ENCODE measurements around the gene TIMM17B. TPM values are rescaled to one million over a fixed set of nuclear protein-coding genes. Genes with fewer than 3 reads are reported as not detected.

TIMM17B gene
- polyA plus RNA-seq, 2 of the 4 experiments (the other 2 are of a cell fraction) = 68.9 to 76.9 TPM

DNA sequence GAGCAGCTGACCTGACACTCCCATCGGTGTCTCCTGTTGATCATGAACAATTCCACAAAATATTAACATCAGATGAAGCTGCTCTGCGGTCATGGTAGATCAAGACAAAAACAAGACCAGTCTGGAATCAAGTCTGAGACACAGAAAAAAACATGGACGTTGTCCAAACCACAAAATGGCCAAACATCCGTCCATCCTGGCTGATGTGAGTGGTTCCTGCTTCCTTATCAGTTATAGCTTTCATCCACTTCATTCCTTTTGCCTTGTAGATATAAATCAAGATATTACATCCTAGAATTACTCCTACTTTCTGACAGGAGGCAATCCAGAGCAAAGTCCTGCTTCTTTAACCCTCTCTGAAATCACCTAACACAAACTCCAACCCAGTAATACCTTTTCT lies 33.4 kb downstream of the TIMM17B start:
- ATAC-seq (no peak), FAIRE-seq (no peak), DNase-seq (ENCODE audit: low read depth in 1 of 2, low spot score in 1 of 2) (no peak)
- Histone ChIP-seq H3K4me2 (no peak overlapping the region), H3K9me3 (no peaks in the 10 kb centered on the region), H3K4me1 (peaks cover 17% of the 10 kb centered on the region), H3K4me3 (no peak overlapping the region), H3K27ac (peak overlapping the region in 1 of 2 experiments; percentile 18; a peak in 2 of 6 replicates)
- TF ChIP-seq KDM5A (IDR thresholded peaks at IDR 0.05) (no peak), JUN (IDR thresholded peaks at IDR 0.05) (no peak), PHF8 (IDR thresholded peaks at IDR 0.05; ENCODE audit: borderline replicate concordance, low read depth) (no peak), NR3C1 (IDR thresholded peaks at IDR 0.05) (no peak), FOSL2 (IDR thresholded peaks at IDR 0.05) (no peak), FOSL2 (CRISPR knock-in tag; IDR thresholded peaks at IDR 0.05) (no peak), USF2 (IDR thresholded peaks at IDR 0.05) (no peak), NPAS2 (CRISPR knock-in tag; IDR thresholded peaks at IDR 0.05; ENCODE audit: borderline replicate concordance) (no peak), HEYL (CRISPR knock-in tag; IDR thresholded peaks at IDR 0.05) (no peak), SMC3 (IDR thresholded peaks at IDR 0.05) (no peak), SREBF2 (IDR thresholded peaks at IDR 0.05) (no peak), ZC3H11A (IDR thresholded peaks at IDR 0.05) (no peak), ELK1 (IDR thresholded peaks at IDR 0.05; ENCODE audit: low read depth, low read length) (no peak)
- TF ChIP-seq, protein P1, sequence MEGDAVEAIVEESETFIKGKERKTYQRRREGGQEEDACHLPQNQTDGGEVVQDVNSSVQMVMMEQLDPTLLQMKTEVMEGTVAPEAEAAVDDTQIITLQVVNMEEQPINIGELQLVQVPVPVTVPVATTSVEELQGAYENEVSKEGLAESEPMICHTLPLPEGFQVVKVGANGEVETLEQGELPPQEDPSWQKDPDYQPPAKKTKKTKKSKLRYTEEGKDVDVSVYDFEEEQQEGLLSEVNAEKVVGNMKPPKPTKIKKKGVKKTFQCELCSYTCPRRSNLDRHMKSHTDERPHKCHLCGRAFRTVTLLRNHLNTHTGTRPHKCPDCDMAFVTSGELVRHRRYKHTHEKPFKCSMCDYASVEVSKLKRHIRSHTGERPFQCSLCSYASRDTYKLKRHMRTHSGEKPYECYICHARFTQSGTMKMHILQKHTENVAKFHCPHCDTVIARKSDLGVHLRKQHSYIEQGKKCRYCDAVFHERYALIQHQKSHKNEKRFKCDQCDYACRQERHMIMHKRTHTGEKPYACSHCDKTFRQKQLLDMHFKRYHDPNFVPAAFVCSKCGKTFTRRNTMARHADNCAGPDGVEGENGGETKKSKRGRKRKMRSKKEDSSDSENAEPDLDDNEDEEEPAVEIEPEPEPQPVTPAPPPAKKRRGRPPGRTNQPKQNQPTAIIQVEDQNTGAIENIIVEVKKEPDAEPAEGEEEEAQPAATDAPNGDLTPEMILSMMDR (IDR thresholded peaks at IDR 0.05) = no peak
- ChIA-PET POLR2A (interaction anchor here (0.7 to 1.5 kb wide), 2 partner anchors 27 to 33 kb away, joined by 4 to 8 read pairs; partner anchors contain the start of genes PQBP1 and TIMM17B), CTCF (interaction anchor here (0.6 to 1.0 kb wide), 5 partner anchors 16 to 40 kb away, joined by 3 to 4 read pairs (median 3); no protein-coding TSS in a partner anchor)
- 29% methylated on average over 4 of the region's 4 CpGs for WGBS (ENCODE audit: missing lambda C conversion rate)

DNA sequence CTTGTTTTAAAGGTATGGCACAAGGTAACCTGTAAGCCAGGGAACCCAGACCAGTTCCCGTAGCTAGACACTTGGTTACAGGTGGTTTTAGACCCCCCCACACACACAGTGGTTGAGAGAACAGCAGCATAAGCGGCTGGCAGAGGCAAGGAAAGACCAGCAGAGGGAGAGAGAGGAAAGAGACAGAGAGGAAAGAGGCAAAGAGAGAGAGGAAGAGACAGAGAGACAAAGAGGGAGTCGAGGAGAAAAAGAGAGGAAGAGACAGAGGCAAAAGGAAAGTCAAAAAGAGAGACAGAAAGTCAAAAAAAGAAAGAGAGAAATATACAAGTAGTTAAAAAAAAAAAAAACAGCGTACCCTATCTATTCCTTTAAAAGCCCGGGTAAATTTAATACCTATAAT lies 42.7 kb downstream of the TIMM17B start:
- Histone ChIP-seq H3K4me1 (no peaks in the 10 kb centered on the region), H3K27ac (no peak overlapping the region), H3K4me2 (peak overlapping the region; percentile 32; the same call in 1 of the 3 replicates), H3K4me3 (no peak overlapping the region), H3K9me3 (no peaks in the 10 kb centered on the region)
- no peak for FAIRE-seq
- ChIA-PET POLR2A (no interaction called here), CTCF (interaction anchor here (0.6 to 1.4 kb wide), 2 partner anchors 12 to 91 kb away, joined by 3 read pairs; no protein-coding TSS in a partner anchor)
- ATAC-seq = 0 out of 6 replicates have a peak, but pooled peaks of 1 of the 2 experiments have one; percentile 23
- WGBS (ENCODE audit: missing lambda C conversion rate) = 22% methylated on average over 5 of the region's 5 CpGs
- peak in 1 of 2 experiments; percentile 29 for DNase-seq (ENCODE audit: low read depth in 1 of 2, low spot score in 1 of 2)
- TF ChIP-seq EP300 (IDR thresholded peaks at IDR 0.05) = no peak
- peak; percentile 34 for TF ChIP-seq SMC3 (IDR thresholded peaks at IDR 0.05)
- no peak for TF ChIP-seq TFCP2L1 (CRISPR knock-in tag; IDR thresholded peaks at IDR 0.05)
- no peak for TF ChIP-seq RCOR1 (IDR thresholded peaks at IDR 0.05; ENCODE audit: low read depth, low read length)
- TF ChIP-seq KDM1A (IDR thresholded peaks at IDR 0.05; ENCODE audit: low read depth) = no peak
- TF ChIP-seq BCL3 (IDR thresholded peaks at IDR 0.05) = no peak
- TF ChIP-seq HEYL (CRISPR knock-in tag; IDR thresholded peaks at IDR 0.05) = no peak
- no peak for TF ChIP-seq USF2 (IDR thresholded peaks at IDR 0.05)
- TF ChIP-seq NR3C1 (IDR thresholded peaks at IDR 0.05) = no peak
- no peak for TF ChIP-seq TP53 (CRISPR knock-in tag; IDR thresholded peaks at IDR 0.05)
- TF ChIP-seq ZNF302 (CRISPR knock-in tag; IDR thresholded peaks at IDR 0.05) = no peak
- TF ChIP-seq, protein P2, sequence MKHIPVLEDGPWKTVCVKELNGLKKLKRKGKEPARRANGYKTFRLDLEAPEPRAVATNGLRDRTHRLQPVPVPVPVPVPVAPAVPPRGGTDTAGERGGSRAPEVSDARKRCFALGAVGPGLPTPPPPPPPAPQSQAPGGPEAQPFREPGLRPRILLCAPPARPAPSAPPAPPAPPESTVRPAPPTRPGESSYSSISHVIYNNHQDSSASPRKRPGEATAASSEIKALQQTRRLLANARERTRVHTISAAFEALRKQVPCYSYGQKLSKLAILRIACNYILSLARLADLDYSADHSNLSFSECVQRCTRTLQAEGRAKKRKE (CRISPR knock-in tag; IDR thresholded peaks at IDR 0.05; ENCODE audit: low read depth) = no peak
- TF ChIP-seq POLR2AphosphoS2 (conservative IDR thresholded peaks at IDR 0.05; ENCODE audit: low read length) = no peak
- TF ChIP-seq NFE2L2 (conservative IDR thresholded peaks at IDR 0.05; ENCODE audit: low read length) = no peak
- no peak for TF ChIP-seq E2F6 (IDR thresholded peaks at IDR 0.05; ENCODE audit: borderline replicate concordance, low read depth)
- TF ChIP-seq RAD21 (conservative IDR thresholded peaks at IDR 0.05 in 1 of 2, IDR thresholded peaks at IDR 0.05 in 1 of 2) = peak; percentile 41 to 51; a peak in 4 of 5 replicates
- no peak for TF ChIP-seq HOXB13 (CRISPR knock-in tag; IDR thresholded peaks at IDR 0.05; ENCODE audit: low read depth)
- no peak for TF ChIP-seq MYC (IDR thresholded peaks at IDR 0.05; ENCODE audit: borderline replicate concordance, low read length)

Data from A549 (cell line).